Hematopoietic multipotent progenitor cell treated with erythropoietin and hydrocortisone succinate and interleukin-3 and kit ligand, for 6 days (in vitro differentiated cells): Measurements from ENCODE around the gene LPAR5.

ENCODE experiments used
- DNase-seq: peaks from one replicate; pipeline ENCODE4 v3.0.0-alpha.2; 2015

Gene LPAR5

GRCh38 chr12:6635856-6636531 is at the start of gene LPAR5:
Gene LPAR5 (minus strand): TSS chr12:6635959. CDS start chr12:6621248, 14,711 bp downstream.
- peak; percentile 90 for DNase-seq

GRCh38 chr12:6684609-6685008 is 48.9 kb upstream of the LPAR5 start:
- DNase-seq: peak; percentile 90

- DNase-seq: no peak
Measured at GRCh38 chr12:6676962-6677361, 41.2 kb upstream of the LPAR5 start.

- DNase-seq: no peak
Measured at GRCh38 chr12:6672143-6672542, 36.4 kb upstream of the LPAR5 start.

GRCh38 chr12:6667559-6668210 is 31.9 kb upstream of the LPAR5 start:
- DNase-seq: no peak

- no peak for DNase-seq
Measured at GRCh38 chr12:6666211-6666610, 30.5 kb upstream of the LPAR5 start.

GRCh38 chr12:6664902-6665301 is 29.1 kb upstream of the LPAR5 start:
- peak; percentile 29 for DNase-seq

GRCh38 chr12:6662906-6663742 is 27.4 kb upstream of the LPAR5 start, which contains the start of gene ING4:
Gene ING4 (minus strand): TSS chr12:6663119. CDS start chr12:6663101, 18 bp downstream.
- peak; percentile 100 for DNase-seq

- no peak for DNase-seq
Measured at GRCh38 chr12:6662602-6662905, 26.8 kb upstream of the LPAR5 start.

GRCh38 chr12:6653987-6654386 is 18.2 kb upstream of the LPAR5 start:
- DNase-seq: no peak

GRCh38 chr12:6653342-6653741 is 17.6 kb upstream of the LPAR5 start:
- DNase-seq: no peak

GRCh38 chr12:6652391-6652790 is 16.6 kb upstream of the LPAR5 start:
- DNase-seq: no peak

- no peak for DNase-seq
Measured at GRCh38 chr12:6650832-6651231, 15.1 kb upstream of the LPAR5 start.

- DNase-seq: peak; percentile 87
Measured at GRCh38 chr12:6647083-6647604, 11.4 kb upstream of the LPAR5 start, which contains the start of gene ACRBP. Gene ACRBP (minus strand): TSS chr12:6647432. CDS start chr12:6647366, 66 bp downstream.

- no peak for DNase-seq
Measured at GRCh38 chr12:6646276-6647082, 10.7 kb upstream of the LPAR5 start.

GRCh38 chr12:6644903-6645302 is 9.1 kb upstream of the LPAR5 start:
- DNase-seq: no peak

- DNase-seq: peak; percentile 33
Measured at GRCh38 chr12:6644257-6644596, 8.5 kb upstream of the LPAR5 start.

GRCh38 chr12:6643569-6644256 is 8.0 kb upstream of the LPAR5 start:
- DNase-seq: no peak

- DNase-seq: no peak
Measured at GRCh38 chr12:6641131-6641530, 5.4 kb upstream of the LPAR5 start.

GRCh38 chr12:6640497-6640896 is 4.7 kb upstream of the LPAR5 start:
- no peak for DNase-seq

GRCh38 chr12:6639151-6639801 is 3.5 kb upstream of the LPAR5 start:
- DNase-seq: peak; percentile 75

GRCh38 chr12:6638305-6638704 is 2.5 kb upstream of the LPAR5 start:
- DNase-seq: peak; percentile 63
